ENCODE measurements around the gene POC1A. TPM values are rescaled to one million over a fixed set of nuclear protein-coding genes. Genes with fewer than 3 reads are reported as not detected.

Gene POC1A
- total RNA-seq, 1 donor from 2014 or later, result 3.7 TPM

GRCh38 chr3:52064561-52064960, 89.7 kb downstream of the POC1A start:
- peaks cover 2% of the 10 kb centered on the region for H3K36me3 Mint-ChIP-seq (ENCODE audit: low read depth, unreplicated experiment)

GRCh38 chr3:52063026-52063723, 91.0 kb downstream of the POC1A start:
- FAIRE-seq, result no peak
- Histone ChIP-seq H3K4me1 (ENCODE audit: insufficient read depth, low read length) (peaks cover 10% of the 10 kb centered on the region), H3K27ac (ENCODE audit: low read depth, low read length) (no peak overlapping the region), H3K36me3 (ENCODE audit: insufficient read depth, low read length) (no peaks in the 10 kb centered on the region), H3K9me3 (ENCODE audit: insufficient read depth, low read depth, low read length) (no peaks in the 10 kb centered on the region), H3K4me3 (ENCODE audit: insufficient read depth, low read depth, low read length) (no peak overlapping the region), H4K20me1 (ENCODE audit: insufficient read depth, low read length) (no peaks in the 10 kb centered on the region), H2AFZ (ENCODE audit: low read depth, low read length) (no peak overlapping the region), H3K9ac (ENCODE audit: low read length) (no peak overlapping the region), H3K79me2 (ENCODE audit: insufficient read depth, low read length) (no peaks in the 10 kb centered on the region), H3K27me3 (ENCODE audit: insufficient read depth, low read length) (no peaks in the 10 kb centered on the region), H3K4me2 (ENCODE audit: low read length) (no peak overlapping the region)
- Mint-ChIP-seq H3K27me3 (ENCODE audit: low read depth, unreplicated experiment) (peaks cover 25% of the 10 kb centered on the region), H3K36me3 (ENCODE audit: low read depth, unreplicated experiment) (peaks cover 2% of the 10 kb centered on the region), H3K4me1 (ENCODE audit: low read depth, unreplicated experiment) (no peaks in the 10 kb centered on the region), H3K27ac (ENCODE audit: unreplicated experiment) (peak overlapping the region; percentile 53), H3K4me3 (ENCODE audit: unreplicated experiment) (no peak overlapping the region), H3K9me3 (ENCODE audit: unreplicated experiment) (no peaks in the 10 kb centered on the region)
- DNase-seq (ENCODE audit: low read depth), result no peak
- TF ChIP-seq EZH2 (IDR thresholded peaks at IDR 0.05; ENCODE audit: insufficient read depth, low read length), result no peak
- TF ChIP-seq CTCF (IDR thresholded peaks at IDR 0.05; ENCODE audit: insufficient read depth, low read depth, low read length), result no peak

More at GRCh38 chr3:52064561-52064960, 89.7 kb downstream of the POC1A start:
- Mint-ChIP-seq H3K9me3 (ENCODE audit: unreplicated experiment) (no peaks in the 10 kb centered on the region), H3K4me3 (ENCODE audit: unreplicated experiment) (no peak overlapping the region), H3K27me3 (ENCODE audit: low read depth, unreplicated experiment) (peaks cover 24% of the 10 kb centered on the region), H3K27ac (ENCODE audit: unreplicated experiment) (no peak overlapping the region), H3K4me1 (ENCODE audit: low read depth, unreplicated experiment) (no peaks in the 10 kb centered on the region)
- H3K4me2 ChIP-seq (ENCODE audit: low read length), result no peak overlapping the region
- peaks cover 10% of the 10 kb centered on the region for H3K4me1 ChIP-seq (ENCODE audit: insufficient read depth, low read length)
- H3K9me3 ChIP-seq (ENCODE audit: insufficient read depth, low read depth, low read length), result no peaks in the 10 kb centered on the region
- H4K20me1 ChIP-seq (ENCODE audit: insufficient read depth, low read length), result no peaks in the 10 kb centered on the region
- no peak overlapping the region for H3K27ac ChIP-seq (ENCODE audit: low read depth, low read length)
- no peaks in the 10 kb centered on the region for H3K79me2 ChIP-seq (ENCODE audit: insufficient read depth, low read length)
- no peak for TF ChIP-seq EZH2 (IDR thresholded peaks at IDR 0.05; ENCODE audit: insufficient read depth, low read length)
- no peak for TF ChIP-seq CTCF (IDR thresholded peaks at IDR 0.05; ENCODE audit: insufficient read depth, low read depth, low read length)
- no peaks in the 10 kb centered on the region for H3K36me3 ChIP-seq (ENCODE audit: insufficient read depth, low read length)
- no peaks in the 10 kb centered on the region for H3K27me3 ChIP-seq (ENCODE audit: insufficient read depth, low read length)
- H2AFZ ChIP-seq (ENCODE audit: low read depth, low read length), result no peak overlapping the region
- DNase-seq (ENCODE audit: low read depth), result no peak
- H3K4me3 ChIP-seq (ENCODE audit: insufficient read depth, low read depth, low read length), result no peak overlapping the region
- no peak for FAIRE-seq
- H3K9ac ChIP-seq (ENCODE audit: low read length), result no peak overlapping the region

- H3K79me2 ChIP-seq (ENCODE audit: insufficient read depth, low read length), result no peaks in the 10 kb centered on the region
- H3K4me1 Mint-ChIP-seq (ENCODE audit: low read depth, unreplicated experiment), result no peaks in the 10 kb centered on the region
- no peaks in the 10 kb centered on the region for H4K20me1 ChIP-seq (ENCODE audit: insufficient read depth, low read length)
- H3K4me2 ChIP-seq (ENCODE audit: low read length), result no peak overlapping the region
- peak overlapping the region; percentile 24 for H3K27ac ChIP-seq (ENCODE audit: low read depth, low read length)
- no peaks in the 10 kb centered on the region for H3K9me3 ChIP-seq (ENCODE audit: insufficient read depth, low read depth, low read length)
- peaks cover 25% of the 10 kb centered on the region for H3K27me3 Mint-ChIP-seq (ENCODE audit: low read depth, unreplicated experiment)
- H3K9ac ChIP-seq (ENCODE audit: low read length), result no peak overlapping the region
- H3K9me3 Mint-ChIP-seq (ENCODE audit: unreplicated experiment), result no peaks in the 10 kb centered on the region
- FAIRE-seq (no peak), DNase-seq (ENCODE audit: low read depth) (peak; percentile 85)
- H3K27me3 ChIP-seq (ENCODE audit: insufficient read depth, low read length), result no peaks in the 10 kb centered on the region
- H3K4me3 ChIP-seq (ENCODE audit: insufficient read depth, low read depth, low read length), result no peak overlapping the region
- H2AFZ ChIP-seq (ENCODE audit: low read depth, low read length), result no peak overlapping the region
- no peak overlapping the region for H3K4me3 Mint-ChIP-seq (ENCODE audit: unreplicated experiment)
- TF ChIP-seq CTCF (IDR thresholded peaks at IDR 0.05; ENCODE audit: insufficient read depth, low read depth, low read length), result no peak
- TF ChIP-seq EZH2 (IDR thresholded peaks at IDR 0.05; ENCODE audit: insufficient read depth, low read length), result no peak
- H3K36me3 Mint-ChIP-seq (ENCODE audit: low read depth, unreplicated experiment), result peaks cover 2% of the 10 kb centered on the region
- peaks cover 13% of the 10 kb centered on the region for H3K4me1 ChIP-seq (ENCODE audit: insufficient read depth, low read length)
- H3K36me3 ChIP-seq (ENCODE audit: insufficient read depth, low read length), result no peaks in the 10 kb centered on the region
- H3K27ac Mint-ChIP-seq (ENCODE audit: unreplicated experiment), result no peak overlapping the region
Measured at GRCh38 chr3:52062505-52062904, 91.7 kb downstream of the POC1A start.
